HG02610 (cell line): ENCODE data around the gene SCT.

Experiments
- ATAC-seq: cut with Tn5 transposase; IDR thresholded peaks from one replicate; pipeline ENCODE4 v1.9.1; 2021; ENCODE audit warnings: mild to moderate bottlenecking, moderate library complexity; ENCODE audit not compliant: unreplicated experiment

Gene SCT

DNA sequence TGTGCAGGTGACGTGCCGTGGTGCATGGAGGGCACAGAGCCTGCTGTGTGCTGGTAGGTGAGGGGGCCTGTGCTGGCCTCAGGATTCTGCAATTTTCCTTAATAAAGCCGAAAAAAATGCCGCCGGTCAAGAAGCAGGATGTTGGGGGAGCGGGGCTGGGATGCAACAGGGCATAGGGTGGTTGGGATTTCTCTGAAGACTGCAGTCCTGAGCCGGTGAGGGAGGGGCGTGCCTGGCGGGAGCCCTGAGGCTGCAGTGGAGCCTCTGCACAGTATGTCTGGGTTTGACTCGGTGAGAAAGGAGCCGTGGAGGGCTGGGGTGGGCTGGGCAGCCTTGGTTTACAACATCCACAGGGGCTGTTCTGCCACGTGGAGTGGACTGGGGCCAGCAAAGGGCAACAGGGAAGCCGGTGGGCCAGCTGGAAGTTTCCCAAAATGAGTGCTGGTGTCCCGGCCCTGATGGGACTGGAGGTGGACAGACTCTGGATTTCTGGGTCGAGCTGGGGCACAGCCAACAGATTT lies 3.6 kb downstream of the SCT start:
- no peak for ATAC-seq

- ATAC-seq = no peak
These were observed 5.1 kb downstream of the SCT start for GRCh38 chr11:621838-622237.

- no peak for ATAC-seq
These were observed 5.8 kb downstream of the SCT start for GRCh38 chr11:620935-621814.

DNA sequence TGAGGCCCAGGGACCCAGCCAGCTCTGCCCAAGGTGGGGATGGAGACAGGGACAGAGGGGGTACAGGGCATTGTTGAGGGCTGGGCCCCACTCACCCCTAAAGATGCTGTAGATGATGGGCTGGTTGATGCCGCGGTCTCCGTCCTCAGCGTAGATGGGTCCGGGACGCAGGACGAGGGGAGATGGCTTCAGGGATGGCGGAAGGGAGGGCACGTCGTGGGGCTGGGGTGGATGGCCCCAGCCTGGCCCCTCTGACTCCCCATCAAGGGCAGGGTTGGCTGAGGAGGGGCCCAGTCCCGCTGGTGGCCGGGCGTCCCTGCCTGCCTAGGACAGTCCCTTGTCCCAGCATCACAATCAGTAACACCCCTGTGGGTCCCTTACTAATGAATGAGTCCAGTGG lies 6.8 kb downstream of the SCT start:
- no peak for ATAC-seq

DNA sequence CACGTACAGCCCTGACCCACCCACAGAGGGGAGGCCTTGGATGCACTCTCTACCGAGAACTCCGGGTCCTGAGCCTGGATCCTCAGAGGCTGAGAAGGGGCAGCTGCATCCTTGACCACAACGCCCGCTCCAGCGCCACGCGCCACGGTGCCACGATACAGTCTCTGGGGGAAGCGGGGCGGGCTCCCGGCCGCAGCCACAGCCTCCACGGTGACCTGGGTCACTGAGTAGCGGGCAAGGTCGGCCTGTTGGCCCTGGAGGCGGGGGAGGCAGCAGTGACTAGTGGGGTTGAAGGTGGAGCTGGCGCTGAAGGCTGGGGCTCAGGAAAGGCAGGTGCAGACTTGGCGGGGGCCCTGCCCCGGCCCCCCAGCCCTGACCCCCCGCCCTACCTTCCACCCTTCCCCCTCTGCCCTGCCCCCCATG lies 7.3 kb downstream of the SCT start:
- no peak for ATAC-seq

GRCh38 chr11:618856-619627 lies 7.9 kb downstream of the SCT start:
- no peak for ATAC-seq

- ATAC-seq = no peak
These were observed 8.9 kb downstream of the SCT start for GRCh38 chr11:617912-618682.

DNA sequence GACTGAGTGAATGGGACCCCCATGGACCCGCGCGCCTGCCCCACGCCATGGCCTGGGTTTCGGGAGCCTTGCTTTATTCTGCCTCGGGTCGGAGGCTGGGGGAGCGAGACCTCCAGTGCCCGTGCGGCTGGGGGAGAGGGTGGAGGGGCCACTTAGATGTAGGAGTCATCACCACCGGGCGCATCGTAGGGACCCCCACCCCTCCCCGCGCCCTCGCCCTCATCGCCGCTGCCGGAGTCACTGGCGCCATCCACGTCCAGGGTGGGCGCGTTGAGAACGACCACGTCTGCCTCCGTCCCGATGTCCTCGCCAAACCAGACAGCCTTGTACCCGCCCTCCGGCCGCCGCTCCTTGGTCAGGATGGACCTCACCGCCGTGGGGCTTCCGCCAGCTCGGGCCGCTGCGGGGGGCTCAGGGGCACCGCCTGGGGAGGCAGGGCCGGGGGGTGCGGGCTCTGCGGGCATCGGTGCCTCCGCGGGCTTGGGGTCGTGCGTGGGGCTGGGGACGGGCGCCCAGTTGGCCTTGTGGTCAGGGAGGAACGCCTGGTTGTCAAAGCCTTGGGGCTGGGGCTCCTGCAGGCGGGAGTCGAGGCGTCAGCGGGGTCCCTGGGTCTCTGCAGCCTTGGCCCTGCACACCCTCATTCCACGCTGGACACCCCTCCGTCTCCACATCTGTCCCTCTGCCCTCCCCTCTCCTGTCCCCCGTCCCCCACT lies 9.6 kb downstream of the SCT start:
- ATAC-seq = no peak

DNA sequence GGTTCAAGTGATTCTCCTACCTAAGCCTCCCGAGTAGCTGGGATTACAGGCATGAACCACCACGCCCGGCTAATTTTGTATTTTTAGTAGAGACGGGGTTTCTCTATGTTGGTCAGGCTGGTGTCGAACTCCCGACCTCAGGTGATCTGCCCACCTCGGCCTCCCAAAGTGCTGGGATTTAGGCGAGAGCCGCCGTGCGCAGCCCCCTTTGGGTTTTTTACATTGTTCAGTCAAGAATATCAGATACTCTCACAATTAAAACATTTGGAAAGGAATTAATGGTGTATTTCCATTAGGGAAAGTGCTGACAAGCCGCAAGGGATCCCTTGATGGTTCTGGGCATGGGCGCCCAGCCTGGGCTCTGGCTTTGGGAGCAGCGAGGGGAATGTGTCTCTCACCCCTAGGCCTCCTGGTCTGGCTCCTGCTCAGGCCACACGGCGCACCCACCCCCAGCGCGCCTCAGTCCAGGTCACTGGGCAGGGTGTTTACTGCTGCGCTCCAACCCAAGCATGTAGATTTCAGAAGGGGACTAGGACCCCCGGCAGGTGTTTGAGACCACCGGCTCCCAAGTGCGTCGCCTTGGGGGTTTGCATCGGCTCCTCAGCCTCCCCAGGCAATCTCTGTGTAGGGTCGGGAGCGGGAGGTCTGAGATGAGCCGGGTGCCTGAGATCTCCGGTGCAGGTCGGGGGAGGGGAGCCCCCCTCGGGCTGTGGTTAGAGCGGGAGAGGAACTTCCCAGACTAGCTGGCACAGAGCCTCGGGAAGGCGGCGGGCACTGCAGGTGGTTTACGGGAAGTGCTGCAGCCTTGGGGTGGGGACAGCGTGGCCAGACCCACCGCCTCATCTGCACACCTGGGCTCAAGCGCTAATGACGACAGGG lies 10.4 kb downstream of the SCT start:
- no peak for ATAC-seq

DNA sequence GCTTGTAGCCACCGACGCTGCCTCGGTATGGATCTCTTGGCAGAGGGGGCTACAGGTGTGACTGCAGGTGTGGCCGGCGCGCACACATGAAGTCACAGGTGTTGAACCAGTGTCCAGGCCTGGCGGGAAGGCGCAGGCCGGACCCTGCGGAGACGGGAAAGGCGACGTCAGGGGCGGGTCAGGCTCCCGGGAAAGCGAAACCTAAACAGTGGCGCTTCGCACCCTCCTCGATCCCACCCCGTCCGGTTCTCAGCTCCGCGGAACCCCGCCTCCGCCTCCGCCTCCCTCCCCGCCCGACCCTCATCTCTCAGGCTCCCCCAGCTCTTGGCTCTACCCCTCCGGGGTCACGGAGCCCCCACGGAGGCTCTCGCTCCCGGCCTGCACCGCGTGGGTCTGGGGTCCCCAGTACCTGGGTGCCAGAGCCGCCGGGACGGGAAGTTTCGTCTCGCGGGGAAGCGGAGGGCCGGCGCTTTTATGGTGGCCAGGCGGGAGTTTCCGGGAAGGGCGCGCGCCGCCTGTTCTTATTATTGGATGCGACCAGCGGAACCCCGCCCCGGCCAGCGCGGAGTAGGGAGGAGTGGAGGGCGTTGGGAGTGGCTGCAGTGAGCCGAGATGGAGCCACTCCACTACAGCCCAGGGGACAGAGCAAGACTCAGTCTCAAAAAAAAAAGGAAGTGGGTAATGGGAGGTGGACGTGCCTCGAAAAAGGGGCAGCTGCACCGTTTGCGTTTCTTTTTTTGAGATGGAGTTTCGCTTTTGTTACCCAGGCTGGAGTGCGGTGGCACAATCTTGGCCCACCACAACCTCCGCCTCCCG lies 11.3 kb downstream of the SCT start, which contains the start of gene IRF7:
TSS of gene IRF7 (minus strand) at position 447 of the 816 bp plus-strand sequence. CDS start 586 bp downstream, outside the sequence.
- peak; percentile 83 for ATAC-seq

GRCh38 chr11:614623-615503 lies 12.1 kb downstream of the SCT start:
- ATAC-seq = no peak

- no peak for ATAC-seq
These were observed 12.9 kb downstream of the SCT start for GRCh38 chr11:614021-614622.

DNA sequence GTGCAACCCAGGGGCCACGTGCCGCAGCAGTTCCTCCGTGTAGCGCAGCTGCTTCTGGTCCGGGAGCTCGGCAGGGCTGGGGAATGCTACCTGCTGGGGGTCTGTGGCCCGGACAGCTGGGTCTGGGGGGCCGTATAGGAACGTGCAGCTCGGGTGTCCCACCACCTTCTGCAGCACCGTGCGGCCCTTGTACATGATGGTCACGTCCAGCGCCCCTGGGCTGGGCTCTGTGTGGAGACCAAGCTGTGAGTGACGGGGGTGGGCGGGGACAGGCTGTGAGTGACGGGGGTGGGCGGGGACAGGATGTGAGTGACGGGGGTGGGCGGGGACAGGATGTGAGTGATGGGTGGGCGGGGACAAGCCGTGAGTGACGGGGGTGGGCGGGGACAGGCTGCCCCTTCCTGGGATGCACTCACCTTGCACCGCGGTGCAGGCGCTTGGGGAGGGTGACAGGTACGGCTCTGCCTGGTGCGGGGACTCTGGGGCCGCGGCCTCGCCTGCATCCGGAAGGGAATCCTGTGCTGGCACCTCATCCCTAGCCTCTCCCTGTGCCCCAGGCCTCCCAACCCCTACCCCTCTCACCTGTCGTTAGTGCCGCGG lies 13.5 kb downstream of the SCT start:
- ATAC-seq = no peak

GRCh38 chr11:612961-613300 lies 14.1 kb downstream of the SCT start:
- ATAC-seq = no peak

DNA sequence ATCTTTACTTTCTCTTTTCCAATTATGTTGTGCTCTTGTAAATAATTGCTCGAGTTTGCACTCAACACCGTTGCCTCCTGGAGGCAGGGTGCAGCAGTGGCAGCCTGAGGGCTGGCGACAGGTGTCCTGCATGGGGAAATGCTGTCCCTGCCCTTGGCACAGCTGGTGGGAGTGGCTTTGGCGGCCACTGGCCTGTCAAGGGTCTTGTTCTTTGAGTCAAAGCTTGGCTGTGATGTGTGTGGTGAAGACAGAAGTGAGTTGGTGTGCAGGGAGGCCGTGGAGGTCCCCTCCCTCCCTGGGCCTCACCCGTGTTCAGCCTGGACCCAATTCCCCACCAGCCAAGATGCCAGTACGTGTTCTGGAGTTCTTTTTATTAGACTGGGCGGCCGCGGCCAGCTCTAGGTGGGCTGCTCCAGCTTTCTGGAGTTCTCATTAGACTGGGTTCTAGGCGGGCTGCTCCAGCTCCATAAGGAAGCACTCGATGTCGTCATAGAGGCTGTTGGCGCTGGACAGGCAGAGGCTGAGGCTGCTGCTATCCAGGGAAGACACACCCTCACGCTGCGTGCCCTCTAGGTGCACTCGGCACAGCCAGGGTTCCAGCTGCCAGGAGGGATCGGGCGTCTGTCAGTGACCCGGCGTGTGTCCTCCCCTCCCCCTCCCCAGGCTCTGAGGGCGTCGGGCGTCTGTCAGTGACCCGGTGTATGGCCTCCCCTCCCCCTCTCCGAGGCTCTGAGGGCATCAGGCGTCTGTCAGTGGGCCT lies 14.6 kb downstream of the SCT start:
- ATAC-seq = no peak
